ENCODE data around the gene HEATR5A. TPM values are rescaled to one million over a fixed set of nuclear protein-coding genes. Genes with fewer than 3 reads are reported as not detected.
A peak's percentile ranks its signal among the peaks of the same experiment; 100 is the strongest.

Gene HEATR5A
- total and polyA plus RNA-seq, 2 of the 13 experiments (the other 11 are each of a cell fraction or from before 2014, with no cell fraction given): 36.4 to 105 TPM

DNA sequence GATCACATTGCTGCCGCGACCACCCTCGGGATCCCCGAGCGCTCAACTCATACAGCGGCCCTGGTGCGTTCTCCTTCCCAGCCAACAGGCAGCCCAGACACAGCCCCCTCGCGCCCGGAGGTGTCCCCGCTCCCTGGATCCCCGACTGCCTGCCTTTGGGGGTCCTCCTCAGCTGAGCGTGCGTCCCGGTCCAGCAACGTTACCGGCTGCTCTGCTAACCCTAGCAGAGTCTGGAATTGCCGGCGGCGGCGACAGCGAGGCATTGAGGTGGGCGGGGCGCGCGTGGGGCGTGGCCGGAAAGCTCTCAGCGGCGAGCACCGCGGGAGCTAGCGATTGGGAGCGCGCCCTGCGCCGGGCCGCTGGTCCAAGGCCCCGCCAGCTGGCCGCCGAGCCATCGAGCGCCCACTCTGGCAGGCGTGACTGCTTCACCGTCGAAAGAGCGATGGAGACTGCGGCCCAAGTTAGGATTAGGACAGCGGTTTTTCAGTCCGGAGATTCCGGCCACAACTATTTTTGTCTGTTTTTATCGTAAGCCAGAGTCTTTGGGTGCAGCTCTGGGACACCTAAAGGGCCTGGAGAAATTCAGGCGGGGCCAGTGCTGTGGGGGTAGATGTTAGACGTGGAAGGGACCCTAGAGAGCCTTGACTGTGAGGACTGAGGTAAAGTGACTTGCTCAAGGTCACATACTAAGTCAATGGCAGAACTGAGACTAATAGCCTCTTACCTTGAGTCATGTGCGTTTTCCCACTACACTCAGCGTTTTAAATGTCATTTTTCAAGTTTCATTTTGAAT, at the start of gene HEATR5A (continued):
- TF ChIP-seq ARNTL (CRISPR knock-in tag; IDR thresholded peaks at IDR 0.05): peak; percentile 93
- TF ChIP-seq ZNF180 (CRISPR knock-in tag; IDR thresholded peaks at IDR 0.05; ENCODE audit: borderline replicate concordance, low read depth): 0 out of 2 replicates have a peak, but pooled peaks have one; percentile 78
- peak; percentile 98 for TF ChIP-seq ETV6 (CRISPR knock-in tag; conservative IDR thresholded peaks at IDR 0.05)
- TF ChIP-seq CENPX (CRISPR knock-in tag; IDR thresholded peaks at IDR 0.05): no peak
- TF ChIP-seq, protein P1, sequence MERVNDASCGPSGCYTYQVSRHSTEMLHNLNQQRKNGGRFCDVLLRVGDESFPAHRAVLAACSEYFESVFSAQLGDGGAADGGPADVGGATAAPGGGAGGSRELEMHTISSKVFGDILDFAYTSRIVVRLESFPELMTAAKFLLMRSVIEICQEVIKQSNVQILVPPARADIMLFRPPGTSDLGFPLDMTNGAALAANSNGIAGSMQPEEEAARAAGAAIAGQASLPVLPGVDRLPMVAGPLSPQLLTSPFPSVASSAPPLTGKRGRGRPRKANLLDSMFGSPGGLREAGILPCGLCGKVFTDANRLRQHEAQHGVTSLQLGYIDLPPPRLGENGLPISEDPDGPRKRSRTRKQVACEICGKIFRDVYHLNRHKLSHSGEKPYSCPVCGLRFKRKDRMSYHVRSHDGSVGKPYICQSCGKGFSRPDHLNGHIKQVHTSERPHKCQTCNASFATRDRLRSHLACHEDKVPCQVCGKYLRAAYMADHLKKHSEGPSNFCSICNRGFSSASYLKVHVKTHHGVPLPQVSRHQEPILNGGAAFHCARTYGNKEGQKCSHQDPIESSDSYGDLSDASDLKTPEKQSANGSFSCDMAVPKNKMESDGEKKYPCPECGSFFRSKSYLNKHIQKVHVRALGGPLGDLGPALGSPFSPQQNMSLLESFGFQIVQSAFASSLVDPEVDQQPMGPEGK (CRISPR knock-in tag; IDR thresholded peaks at IDR 0.05): peak; percentile 70
- peak; percentile 88 for TF ChIP-seq ZNF20 (CRISPR knock-in tag; IDR thresholded peaks at IDR 0.05)
- peak; percentile 97 for TF ChIP-seq THYN1 (CRISPR knock-in tag; IDR thresholded peaks at IDR 0.05; ENCODE audit: borderline replicate concordance, low read depth)
- TF ChIP-seq ZFX (CRISPR knock-in tag; IDR thresholded peaks at IDR 0.05; ENCODE audit: low read depth): peak; percentile 97
- TF ChIP-seq ZNF251 (CRISPR knock-in tag; IDR thresholded peaks at IDR 0.05): peak; percentile 91; the same call in 1 of the 2 replicates
- peak; percentile 99 for TF ChIP-seq TOPORS (CRISPR knock-in tag; IDR thresholded peaks at IDR 0.05)
- no peak for TF ChIP-seq RBM22 (optimal IDR thresholded peaks at IDR 0.05; ENCODE audit: low read length)
- TF ChIP-seq ZNF326 (CRISPR knock-in tag; IDR thresholded peaks at IDR 0.05; ENCODE audit: borderline replicate concordance): peak; percentile 89
- peak; percentile 92 for TF ChIP-seq ZSCAN25 (CRISPR knock-in tag; IDR thresholded peaks at IDR 0.05)
- TF ChIP-seq ZNF891 (CRISPR knock-in tag; IDR thresholded peaks at IDR 0.05): peak; percentile 99
- TF ChIP-seq ZNF121 (CRISPR knock-in tag; IDR thresholded peaks at IDR 0.05): peak; percentile 97
- peak; percentile 97 for TF ChIP-seq SNAPC2 (CRISPR knock-in tag; IDR thresholded peaks at IDR 0.05)
- peak; percentile 48; the same call in 1 of the 2 replicates for TF ChIP-seq SIX1 (CRISPR knock-in tag; IDR thresholded peaks at IDR 0.05; ENCODE audit: borderline replicate concordance)
- TF ChIP-seq ZNF878 (CRISPR knock-in tag; IDR thresholded peaks at IDR 0.05): peak; percentile 31
- peak; percentile 98 for TF ChIP-seq HIVEP1 (CRISPR knock-in tag; IDR thresholded peaks at IDR 0.05)
- no peak for TF ChIP-seq HMGA1 (CRISPR knock-in tag; conservative IDR thresholded peaks at IDR 0.05)
- peak; percentile 75 for TF ChIP-seq IKZF4 (CRISPR knock-in tag; IDR thresholded peaks at IDR 0.05; ENCODE audit: borderline replicate concordance, low read depth, not compliant biosample characterization)
- TF ChIP-seq PHF5A (CRISPR knock-in tag; IDR thresholded peaks at IDR 0.05; ENCODE audit: low read depth, unreplicated experiment): peak; percentile 99
- peak; percentile 99 for TF ChIP-seq POLR2AphosphoS2 (IDR thresholded peaks at IDR 0.05; ENCODE audit: low read depth, low read length)
- TF ChIP-seq, protein P2, sequence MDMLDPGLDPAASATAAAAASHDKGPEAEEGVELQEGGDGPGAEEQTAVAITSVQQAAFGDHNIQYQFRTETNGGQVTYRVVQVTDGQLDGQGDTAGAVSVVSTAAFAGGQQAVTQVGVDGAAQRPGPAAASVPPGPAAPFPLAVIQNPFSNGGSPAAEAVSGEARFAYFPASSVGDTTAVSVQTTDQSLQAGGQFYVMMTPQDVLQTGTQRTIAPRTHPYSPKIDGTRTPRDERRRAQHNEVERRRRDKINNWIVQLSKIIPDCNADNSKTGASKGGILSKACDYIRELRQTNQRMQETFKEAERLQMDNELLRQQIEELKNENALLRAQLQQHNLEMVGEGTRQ (IDR thresholded peaks at IDR 0.05; ENCODE audit: low read depth, low read length): no peak; the same call in 1 of the 2 replicates
- TF ChIP-seq, protein P2 (CRISPR knock-in tag; IDR thresholded peaks at IDR 0.05; ENCODE audit: borderline replicate concordance): no peak; the same call in 1 of the 2 replicates
- TF ChIP-seq, protein P3, sequence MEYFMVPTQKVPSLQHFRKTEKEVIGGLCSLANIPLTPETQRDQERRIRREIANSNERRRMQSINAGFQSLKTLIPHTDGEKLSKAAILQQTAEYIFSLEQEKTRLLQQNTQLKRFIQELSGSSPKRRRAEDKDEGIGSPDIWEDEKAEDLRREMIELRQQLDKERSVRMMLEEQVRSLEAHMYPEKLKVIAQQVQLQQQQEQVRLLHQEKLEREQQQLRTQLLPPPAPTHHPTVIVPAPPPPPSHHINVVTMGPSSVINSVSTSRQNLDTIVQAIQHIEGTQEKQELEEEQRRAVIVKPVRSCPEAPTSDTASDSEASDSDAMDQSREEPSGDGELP (IDR thresholded peaks at IDR 0.05; ENCODE audit: borderline replicate concordance, low read depth): peak; percentile 89
